ENCODE data around the gene COA1.
"Not testable (repeated sequence)": the region's sequence is repeated elsewhere in the genome, so short reads cannot be mapped to it uniquely, and the experiment has no call there.

COA1 gene

DNA sequence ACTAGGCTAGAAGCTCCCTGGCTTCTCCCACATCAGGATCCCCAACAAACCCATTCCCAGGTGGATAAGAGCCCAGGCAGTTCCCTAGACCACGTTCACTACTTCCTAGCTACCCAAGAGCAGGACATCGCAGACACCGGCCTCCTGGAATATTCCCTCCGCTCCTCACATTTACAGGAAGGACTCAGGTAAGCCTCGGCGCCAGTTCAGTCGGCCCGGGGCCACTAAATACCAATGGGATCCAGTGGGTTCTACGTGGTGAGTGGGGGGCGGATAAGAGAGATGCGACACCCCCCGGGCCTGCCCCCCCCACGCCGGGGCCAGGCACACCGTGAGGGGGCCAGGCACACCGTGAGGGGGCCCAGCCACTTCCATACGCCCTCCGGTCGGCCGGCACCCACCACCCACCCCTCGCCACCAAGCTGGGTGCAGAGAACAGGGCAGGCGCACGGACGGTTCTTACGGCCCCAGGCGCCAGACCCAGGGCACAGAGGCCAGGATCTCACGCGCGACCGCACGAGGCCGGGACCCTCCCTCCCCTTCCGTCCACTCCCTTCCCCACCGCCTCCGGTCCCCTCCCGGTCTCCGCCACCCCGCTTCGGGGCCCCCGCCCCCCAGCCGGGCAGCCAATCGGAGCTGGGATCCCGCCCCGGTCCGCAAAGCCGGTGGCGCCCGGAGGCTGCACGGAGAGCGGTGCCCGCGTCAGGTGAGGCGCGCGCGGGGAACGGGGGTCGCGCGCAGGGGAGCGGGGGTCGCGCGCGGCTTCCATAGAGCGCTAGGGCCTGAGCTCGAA lies 28.9 kb upstream of the COA1 start, which contains the start of gene BLVRA:
Gene BLVRA (plus strand): TSS at position 652 of the 793 bp plus-strand sequence. CDS start 12,479 bp downstream, outside the sequence.
- DNase-seq: peak; percentile 88 to 97 (median 91)

DNA sequence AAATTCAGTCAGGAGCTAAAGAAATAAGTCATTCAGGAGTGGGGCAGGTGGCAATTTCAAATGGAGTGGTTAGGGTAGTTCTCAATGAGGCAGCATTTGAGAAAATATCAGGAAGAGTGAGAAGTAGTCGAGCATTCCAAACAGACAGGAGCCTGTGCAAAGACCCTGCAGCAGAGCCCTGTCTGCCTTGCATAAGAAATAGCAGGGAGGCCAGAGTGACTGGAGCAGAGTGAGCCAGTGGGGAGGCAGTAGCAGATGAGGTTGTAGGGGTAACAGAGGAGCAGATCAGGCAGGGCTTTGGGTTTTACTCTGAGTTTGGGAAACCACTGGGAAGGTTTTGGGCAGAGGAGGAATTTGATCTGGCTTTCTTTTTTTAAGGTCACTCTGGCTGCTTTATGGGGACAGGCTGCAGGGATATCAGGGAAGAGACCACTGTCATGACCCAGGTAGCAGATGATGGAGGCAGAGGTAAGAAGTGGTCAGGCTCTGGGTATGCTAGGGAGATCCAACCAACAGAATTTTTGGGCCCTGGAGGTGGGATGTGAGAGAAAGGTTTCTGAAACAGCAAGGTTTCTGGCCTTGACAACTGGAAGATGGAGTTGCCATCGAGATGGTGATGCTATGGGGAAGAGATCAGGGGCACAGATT lies 27.9 kb upstream of the COA1 start:
- DNase-seq: no peak

DNA sequence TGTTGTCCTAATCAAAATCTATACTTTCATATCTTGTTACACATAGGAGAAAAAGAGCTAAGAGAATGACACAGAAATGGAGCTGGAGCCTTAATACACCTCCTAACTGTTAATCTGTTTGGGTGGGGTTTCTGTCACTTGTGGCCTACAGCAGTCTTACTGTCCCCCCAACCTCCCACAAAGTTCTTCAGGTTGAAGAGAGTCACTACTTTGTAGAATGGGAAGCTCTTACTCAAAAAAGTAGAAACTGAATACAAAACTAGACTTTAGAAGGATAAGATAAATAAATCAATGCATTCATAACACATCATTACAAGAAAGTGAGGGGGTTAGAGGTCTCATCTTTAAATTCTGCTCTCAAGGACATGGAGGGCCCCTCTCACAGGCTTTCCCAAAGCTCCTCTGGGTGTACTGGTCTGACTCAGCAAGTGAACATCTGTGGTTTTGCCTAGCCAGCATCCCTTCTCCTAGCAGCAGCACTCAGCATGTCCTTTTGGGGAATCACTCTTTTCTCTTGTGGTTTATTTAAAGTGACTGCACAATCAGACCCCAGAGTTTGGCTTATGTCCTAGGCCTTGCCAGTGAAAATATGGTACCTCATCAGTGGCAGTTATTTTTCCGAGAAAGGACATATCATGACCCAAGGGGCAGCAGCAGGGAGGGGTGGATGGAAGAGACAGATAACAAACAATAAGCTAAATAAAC lies 27.2 kb upstream of the COA1 start:
- peak; percentile 78 to 90 (median 81) for DNase-seq

DNA sequence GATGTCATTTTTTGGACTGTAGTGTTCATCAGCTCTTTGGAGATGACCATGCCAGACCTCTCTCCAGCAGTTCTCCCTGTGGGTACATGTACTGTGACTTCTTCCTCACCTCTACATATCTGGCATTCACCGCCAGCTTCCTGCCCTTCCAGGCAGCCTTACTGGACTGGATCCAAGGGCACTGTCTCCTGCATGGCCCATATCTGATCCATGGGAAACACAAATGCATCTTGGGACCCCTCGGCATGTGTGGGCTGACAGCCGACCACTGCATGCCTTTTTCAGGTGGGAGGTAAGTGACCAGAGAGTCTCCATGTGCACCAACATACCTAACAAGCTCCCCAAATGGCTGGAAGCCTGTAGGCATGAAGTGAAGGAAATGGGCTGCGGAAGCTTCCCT lies 25.3 kb upstream of the COA1 start:
- no peak for DNase-seq

DNA sequence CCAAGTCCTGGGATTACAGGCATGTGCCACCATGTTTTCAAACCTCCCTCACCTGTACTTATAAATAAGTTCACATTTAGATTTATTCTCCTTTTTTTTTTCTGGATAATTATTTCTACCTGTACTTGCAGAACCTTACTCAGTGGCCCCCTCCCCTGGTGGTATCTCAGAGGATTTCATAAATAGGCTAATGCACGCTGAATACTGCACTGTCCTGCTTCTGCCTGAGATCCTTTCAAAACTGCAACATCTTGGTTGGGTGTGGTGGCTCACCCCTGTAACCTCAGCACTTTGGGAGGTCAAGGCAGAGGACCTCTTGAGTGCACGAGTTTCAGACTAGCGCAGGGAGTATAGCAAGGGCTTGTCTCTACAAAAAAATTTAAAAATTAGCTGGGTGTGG lies 24.5 kb upstream of the COA1 start:
- DNase-seq: no peak

DNA sequence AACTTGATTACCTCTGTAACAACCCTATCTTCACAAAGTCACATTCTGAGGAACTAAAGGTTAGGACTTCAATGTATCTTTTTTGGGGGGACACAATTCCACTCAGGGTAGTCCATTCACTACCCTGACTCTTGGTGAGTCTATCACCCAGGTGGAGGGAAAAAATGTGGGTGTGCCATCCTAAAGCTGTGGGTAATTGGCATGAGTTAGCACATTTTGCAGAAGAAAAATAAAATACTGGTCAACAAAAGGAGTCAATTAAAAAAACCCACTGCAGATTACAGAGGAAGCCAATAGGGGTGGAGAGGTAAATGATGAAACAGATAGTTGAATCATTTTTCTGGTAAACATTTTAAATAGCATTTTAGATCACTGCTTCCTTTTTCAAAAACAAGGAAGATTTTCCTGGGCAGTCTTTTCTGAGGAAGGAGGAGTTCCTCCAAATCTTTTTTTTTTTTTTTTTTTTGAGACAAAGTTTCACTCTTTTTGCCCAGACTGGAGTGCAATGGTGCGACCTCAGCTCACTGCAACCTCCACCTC lies 24.0 kb upstream of the COA1 start:
- DNase-seq: peak; percentile 65 to 93 (median 83)

DNA sequence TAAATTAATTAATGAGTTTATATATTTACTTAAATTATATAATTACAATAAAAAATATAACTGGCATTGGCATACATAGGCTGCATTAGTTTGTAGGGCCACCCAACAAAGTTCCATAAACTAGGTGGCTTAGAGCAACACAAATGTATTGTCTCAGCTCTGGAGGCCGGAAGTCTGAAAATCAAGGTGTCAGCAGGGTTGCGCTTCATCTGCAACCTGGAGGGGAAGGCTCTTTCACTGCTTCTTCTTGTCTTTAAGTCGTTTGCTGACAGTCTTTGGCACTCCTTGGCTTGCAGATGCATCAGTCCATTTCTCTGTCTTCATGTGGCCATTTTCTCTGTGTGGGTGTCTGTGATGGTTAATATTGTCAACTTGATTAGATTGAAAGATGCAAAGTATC lies 23.1 kb upstream of the COA1 start:
- no peak for DNase-seq

DNA sequence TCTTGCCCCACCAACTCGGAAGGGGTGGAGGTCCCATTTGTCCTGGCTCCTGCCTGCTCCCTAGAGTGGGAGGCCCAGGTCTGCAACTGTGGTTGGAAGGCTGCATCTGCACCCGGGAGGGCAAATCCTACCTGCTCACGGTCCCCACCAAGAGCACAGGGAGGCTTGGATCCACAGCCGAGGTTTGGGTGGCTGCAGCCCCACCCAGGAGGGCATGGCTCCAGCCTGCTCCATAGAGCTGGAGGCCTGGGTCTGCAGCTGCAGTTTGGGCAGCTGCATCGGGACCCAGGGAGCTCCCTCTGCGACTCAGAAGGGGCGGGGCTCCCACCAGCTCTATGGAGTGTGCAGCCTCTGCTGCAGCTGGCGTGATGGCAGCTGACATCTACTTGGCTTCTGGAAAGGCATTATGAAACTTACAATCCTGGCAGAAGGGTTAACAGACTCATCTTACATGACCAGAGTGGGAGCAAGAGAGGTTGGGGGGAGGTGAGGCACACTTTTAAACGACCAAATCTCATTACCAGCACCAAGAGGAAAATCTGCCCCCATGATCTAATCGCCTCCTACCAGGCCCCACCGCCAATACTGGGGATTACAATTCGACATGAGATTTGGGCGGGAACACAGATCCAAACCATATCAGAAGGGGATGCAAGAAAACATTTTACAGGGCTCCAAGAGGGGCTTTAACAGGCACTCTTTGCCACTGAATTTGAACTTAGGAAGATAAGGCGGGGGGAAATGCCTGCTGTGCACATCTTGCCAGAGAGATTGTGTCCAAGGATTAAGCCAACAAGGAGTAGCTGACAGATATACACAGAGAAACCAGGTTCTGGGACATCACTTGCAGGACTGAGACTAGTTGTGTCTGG lies 20.9 kb upstream of the COA1 start:
- DNase-seq: peak in 1 of 3 donors; percentile 46

DNA sequence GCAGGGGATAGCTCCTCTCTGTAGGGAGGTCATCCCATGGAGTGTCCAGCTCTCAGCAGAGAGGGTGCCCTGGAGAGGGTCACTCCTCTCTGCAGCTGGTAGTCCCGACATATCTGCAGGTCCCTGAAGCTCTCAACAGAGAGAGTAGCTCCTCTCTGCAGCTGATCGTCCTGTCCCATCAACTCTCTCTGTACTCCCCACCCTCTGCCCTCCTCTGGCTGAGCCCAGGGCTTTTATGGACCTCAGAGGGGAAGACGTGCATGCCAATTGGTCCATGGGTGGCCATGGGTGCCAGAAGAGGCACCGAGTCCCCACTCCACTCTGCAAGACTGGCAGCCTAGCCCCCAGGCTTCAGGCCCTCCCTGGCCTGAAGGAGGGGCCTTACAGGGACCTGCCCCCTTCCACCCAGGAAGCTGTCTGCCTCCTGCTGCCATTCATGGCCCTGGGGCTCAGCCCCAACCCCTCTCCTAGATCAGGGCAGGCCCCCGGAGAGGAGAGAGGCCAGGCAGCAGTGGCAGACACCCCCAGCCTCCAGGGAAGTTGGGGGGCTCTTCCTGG lies 20.1 kb upstream of the COA1 start:
- no peak for DNase-seq

DNA sequence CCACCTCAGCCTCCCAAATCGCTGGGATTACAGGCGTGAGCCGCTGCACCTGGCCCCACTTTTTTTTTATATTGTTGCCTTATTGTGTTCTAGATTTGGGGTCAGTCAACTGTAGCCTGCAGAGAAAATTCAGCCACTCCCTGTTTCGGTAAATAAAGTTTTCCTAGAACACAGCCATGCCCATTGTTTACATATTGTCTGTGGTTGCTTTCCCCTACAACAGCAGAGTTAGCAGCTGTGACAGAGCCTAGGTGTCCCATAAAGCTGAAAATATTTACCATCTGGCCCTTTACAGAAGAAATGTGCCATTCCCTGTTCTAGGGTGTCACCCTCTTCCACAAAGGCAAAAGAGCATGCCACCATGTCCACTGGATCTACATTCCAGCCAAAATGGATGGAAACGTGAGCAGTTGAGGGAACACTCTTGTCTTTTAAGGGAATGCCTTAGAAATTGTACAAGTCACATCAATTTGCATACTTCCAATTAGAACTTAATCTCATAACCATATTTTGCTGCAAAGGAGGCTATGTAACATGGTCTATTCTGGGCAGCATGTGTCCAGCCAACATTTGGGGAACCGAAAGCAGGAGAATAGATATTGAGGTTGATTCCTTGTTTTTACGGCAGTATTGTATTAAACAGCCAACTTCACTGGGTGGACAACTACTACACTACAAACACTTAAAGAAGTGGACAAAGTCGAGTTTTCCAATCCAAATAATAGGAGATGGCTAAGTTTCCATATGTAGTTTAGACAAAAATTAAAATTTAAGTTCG lies 18.2 kb upstream of the COA1 start:
- DNase-seq: peak; percentile 62 to 79 (median 75)

DNA sequence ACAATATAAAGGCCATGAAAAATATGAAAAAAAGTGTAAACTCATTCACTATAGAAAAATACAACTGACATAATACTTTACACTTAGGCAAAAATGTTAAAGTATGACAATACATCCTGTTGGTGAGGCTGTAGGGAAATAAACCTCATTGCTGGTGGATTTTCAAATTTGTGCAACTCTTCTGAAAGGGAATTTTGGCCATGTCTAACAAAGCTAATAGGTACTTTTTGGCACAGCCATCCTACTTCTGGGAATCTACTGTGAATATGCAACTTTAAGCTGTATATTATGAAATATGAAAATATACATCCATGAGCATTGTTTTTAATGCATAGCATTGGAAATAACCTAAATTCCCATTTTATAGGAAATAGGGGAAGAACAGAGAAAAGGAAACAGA lies 13.4 kb upstream of the COA1 start:
- peak; percentile 80 to 98 (median 89) for DNase-seq

DNA sequence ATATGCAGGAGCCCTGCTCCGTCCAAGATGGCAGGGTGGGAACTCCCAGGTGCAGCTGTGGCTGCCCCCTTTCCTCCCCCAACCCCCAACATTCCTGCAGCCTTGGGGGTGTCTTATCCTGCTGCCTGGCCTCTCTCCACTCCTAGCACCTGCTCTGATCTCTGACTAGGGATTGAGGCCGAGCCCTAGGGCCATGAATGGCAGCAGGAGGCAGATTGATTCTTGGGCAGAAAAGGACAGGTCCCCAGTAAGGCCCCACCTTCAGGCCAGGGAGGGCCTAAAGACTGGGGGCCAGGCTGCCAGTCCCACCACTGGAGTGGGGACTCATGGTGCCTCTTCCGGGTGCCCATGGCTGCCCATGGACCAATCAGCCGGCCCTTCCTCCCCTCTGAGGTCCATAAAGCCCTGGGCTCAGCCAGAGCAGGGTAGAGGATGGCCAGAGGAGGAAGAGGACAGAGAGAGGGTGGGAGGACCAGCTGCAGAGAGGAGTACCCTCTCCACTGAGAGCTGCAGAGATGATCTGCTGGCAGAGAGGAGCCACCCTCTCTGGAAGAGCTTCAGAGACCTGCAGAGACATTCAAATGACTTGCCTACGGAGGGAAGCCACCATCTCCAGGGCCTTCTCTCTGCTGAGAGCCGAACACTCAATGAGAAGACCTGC lies 8.3 kb upstream of the COA1 start:
- DNase-seq: no peak

DNA sequence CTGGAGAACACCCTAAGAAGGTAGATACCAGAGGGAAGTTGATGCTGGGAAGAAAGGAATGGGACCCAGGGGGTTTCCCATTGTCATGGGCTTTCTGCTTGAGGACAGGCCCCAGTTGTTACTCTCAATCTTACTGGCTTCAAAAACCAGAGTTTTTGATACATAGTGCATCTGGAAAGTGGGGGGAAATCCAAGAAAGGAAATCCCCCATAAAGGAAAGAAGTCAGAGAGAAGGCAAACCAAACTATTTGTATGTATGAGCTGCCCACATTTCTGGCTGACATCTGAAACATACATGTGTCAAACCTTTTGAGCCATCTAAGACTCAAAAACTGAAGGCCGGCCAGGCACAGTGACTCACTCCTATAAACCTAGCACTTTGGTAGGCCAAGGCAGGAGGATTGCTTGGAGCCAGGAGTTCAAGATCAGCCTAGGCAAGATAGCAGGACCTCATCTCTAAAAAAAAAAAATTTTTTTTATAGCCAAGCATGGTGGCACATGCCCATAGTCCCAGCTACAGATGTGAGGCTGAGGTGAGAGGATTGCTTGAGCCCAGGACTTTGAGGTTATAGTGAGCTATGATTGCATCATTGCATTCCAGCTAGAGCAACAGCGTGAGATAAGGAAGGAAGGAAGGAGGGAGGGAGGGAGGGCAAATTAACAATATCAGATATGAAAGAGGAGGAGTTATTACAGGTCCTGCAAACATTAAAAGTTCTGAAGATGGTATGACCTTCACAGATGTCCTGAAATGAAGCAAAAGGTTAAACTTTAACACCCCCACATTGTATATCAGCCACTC lies 6.7 kb upstream of the COA1 start:
- DNase-seq: peak; percentile 69 to 90 (median 73)

DNA sequence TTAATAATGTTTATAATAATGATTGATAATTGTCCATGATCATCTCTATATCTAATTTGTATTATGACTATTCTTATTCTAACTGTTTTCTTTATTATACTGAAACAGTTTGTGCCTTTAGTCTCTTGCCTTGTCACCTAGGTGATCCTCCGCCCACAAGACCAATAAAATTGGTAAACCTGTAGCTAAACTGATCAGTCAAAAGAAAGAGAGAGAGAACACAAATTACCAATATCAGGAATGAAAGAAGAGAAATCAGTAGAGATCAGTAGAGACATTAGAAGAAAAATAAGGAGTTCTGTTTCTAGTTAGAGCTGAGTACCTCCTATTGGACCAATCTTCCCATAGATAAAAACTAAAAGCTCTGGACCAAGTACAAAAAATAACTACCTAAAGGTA lies 6.1 kb upstream of the COA1 start:
- no peak for DNase-seq

DNA sequence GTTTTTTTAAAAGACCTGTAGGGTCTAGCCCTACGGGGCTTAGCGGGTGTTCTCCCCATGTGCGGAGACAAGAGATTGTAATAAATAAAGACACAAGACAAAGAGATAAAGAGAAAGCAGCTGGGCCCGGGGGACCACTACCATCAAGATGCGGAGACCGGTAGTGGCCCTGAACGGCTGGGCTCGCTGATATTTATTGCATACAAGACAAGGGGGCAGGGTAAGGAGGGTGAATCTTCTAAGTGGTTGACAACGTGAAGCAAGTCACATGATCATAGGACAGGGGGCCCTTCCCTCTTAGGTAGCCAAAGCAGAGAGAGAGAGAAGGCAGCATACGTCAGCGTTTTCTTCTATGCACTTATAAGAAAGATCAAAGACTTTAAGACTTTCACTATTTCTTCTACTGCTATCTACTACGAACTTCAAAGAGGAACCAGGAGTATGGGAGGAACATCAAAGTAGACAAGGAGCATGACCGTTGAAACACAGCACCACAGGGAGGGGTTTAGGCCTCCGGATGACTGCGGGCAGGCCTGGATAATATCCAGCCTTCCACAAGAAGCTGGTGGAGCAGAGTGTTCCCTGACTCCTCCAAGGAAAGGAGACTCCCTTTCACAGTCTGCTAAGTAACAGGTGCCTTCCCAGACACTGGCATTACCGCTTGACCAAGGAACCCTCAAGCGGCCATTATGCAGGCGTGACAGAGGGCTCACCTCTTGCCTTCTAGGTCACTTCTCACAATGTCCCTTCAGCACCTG lies 5.4 kb upstream of the COA1 start:
- not testable (repeated sequence) for DNase-seq

DNA sequence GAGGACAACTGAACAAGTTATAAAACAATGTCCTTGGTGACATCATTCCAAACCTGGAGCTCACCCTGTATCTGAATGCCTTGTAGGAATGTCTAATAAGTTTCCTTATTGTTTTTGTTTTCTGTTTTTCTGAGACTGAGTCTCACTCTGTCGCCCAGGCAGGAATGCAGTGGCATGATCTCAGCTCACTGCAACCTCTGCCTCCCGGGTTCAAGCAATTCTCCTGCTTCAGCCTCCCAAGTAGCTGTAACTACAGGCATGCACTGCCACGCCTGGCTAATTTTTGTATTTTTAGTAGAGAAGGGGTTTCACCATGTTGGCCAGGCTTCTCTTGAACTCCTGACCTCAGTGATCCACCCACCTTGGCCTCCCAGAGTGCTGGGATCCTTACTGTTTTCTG lies 2.2 kb upstream of the COA1 start:
- DNase-seq: not testable (repeated sequence)

DNA sequence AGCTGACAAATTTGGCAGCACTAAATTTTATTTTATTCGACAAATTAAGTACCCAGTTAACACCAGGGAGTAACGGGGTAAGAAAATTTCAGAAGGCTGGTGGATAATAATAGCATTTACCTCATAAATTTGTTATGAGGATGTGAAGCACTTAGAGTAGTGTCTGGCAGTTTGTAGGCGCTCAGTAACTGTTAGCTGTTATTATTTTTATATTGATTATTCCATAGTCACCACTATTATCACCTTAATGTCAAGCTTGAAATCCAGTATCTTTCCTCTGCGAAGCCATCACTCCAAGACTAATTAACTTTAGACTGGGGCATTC lies 563 bp upstream of the COA1 start:
- DNase-seq: no peak

DNA sequence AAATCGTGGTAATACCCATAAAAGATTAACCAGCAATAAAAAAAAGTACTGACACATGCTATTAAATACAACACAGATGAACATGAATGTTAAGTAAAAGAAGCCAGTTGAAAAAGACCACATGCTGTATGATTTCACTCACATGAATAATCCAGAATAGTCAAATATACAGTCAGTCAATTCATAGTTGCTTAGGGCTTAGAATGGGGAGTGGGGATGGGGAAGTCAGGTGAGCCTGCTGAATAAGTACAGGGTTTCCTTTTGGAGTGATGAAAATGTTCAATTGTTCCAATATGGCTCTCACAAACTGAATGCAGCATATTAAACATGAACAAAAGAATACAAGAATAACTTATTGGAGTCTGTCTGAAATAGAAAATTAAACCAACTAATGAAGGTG lies 1.8 kb downstream of the COA1 start:
- peak in 2 of 3 donors; percentile 17 to 26 for DNase-seq

DNA sequence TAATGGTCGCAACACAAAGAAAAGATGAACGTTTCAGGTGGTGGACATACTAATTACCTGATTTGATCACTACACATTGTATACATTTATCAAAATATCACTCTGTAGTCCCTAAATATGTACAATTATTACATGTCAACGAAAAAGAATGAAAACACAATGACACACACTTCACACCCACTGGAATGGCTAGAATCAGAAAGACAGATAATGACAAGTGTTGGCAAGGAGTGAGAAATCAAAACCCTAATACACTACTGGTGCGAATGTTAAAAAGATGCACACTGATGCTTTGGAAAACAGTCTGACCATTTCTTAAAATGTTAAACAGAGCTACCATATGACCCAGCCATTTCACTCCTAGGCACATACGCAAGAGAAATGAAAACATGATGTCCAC lies 2.3 kb downstream of the COA1 start:
- no peak for DNase-seq
